ENCODE measurements around the gene BCL6.
"Not testable (repeated sequence)": the region's sequence is repeated elsewhere in the genome, so short reads cannot be mapped to it uniquely, and the experiment has no call there.

- not testable (repeated sequence) for TF ChIP-seq CEBPB (IDR thresholded peaks at IDR 0.05; ENCODE audit: low read depth, low read length); HDAC6 (IDR thresholded peaks at IDR 0.05; ENCODE audit: low read depth, low read length); ZNF274 (IDR thresholded peaks at IDR 0.05; ENCODE audit: borderline replicate concordance, extremely low read depth, low read length); CTCF (IDR thresholded peaks at IDR 0.05; ENCODE audit: control extremely low read depth in 1 of 3, insufficient read depth in 1 of 3, low read depth in 1 of 3, low read length in 3 of 3)
Observed at GRCh38 chr3:187681756-187682155, 63.5 kb downstream of the BCL6 start.
